ENCODE measurements around the gene PCDHGA5. TPM values are rescaled to one million over a fixed set of nuclear protein-coding genes. Genes with fewer than 3 reads are reported as not detected.
"Not testable (repeated sequence)": the region's sequence is repeated elsewhere in the genome, so short reads cannot be mapped to it uniquely, and the experiment has no call there.

The PCDHGA5 gene
- total RNA-seq, 1 donor from 2014 or later, result 0.31 TPM

GRCh38 chr5:141359790-141360426 lies 4.1 kb upstream of the PCDHGA5 start, which contains the start of gene PCDHGB2:
Gene PCDHGB2, plus strand, starts transcription at chr5:141359994. Its CDS starts 142 bp downstream, at chr5:141360136.
- H3K9me3 Mint-ChIP-seq, result peaks cover 43% of the 10 kb centered on the region
- H3K36me3 Mint-ChIP-seq (ENCODE audit: low read depth), result peaks cover 5% of the 10 kb centered on the region
- DNase-seq (ENCODE audit: low spot score), result no peak
- H3K4me3 Mint-ChIP-seq, result peak within 1 kb of the TSS; percentile 85
- peak within 1 kb of the TSS; percentile 68 for H3K27ac Mint-ChIP-seq
- intact Hi-C loops (cut with micrococcal nuclease), result loop anchor here (1.0 to 10.0 kb wide), 5 partner anchors 37 to 204 kb away; partner anchors contain the start of genes PCDHB15, PCDHGA11 and PCDHGB5
- peaks cover 19% of the 10 kb centered on the region for H3K27me3 Mint-ChIP-seq (ENCODE audit: insufficient read depth)
- peaks cover 6% of the 10 kb centered on the region for H3K4me1 Mint-ChIP-seq (ENCODE audit: low read depth)

GRCh38 chr5:141360685-141361084 lies 3.3 kb upstream of the PCDHGA5 start:
- Mint-ChIP-seq H3K4me3 (no peak overlapping the region), H3K9me3 (peaks cover 51% of the 10 kb centered on the region), H3K27ac (no peak overlapping the region), H3K36me3 (ENCODE audit: low read depth) (peaks cover 10% of the 10 kb centered on the region), H3K4me1 (ENCODE audit: low read depth) (peaks cover 6% of the 10 kb centered on the region), H3K27me3 (ENCODE audit: insufficient read depth) (peaks cover 24% of the 10 kb centered on the region)
- DNase-seq (ENCODE audit: low spot score), result no peak
- intact Hi-C loops (cut with micrococcal nuclease), result loop anchor here (5.0 kb wide), 2 partner anchors 37 to 62 kb away; partner anchors contain the start of genes PCDHGA11 and PCDHGB5

DNA sequence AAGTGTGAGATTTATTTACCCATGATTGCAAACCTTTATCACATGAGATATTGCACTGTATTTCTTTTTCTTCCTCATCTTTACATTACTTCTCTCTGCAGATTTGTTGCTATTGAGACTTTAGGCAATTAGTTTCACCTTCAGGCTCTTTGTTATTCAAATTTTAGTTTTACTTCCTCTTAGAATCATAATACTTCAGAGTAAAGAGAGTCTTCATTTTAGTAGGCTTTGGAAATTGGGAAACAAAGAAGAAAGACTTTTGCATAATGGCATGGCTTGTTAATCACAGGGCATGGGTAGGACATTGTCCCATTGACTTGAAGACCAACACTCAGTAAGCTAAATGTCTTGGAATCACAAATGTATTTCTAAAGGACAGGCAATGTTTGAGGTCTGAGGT lies 1.2 kb upstream of the PCDHGA5 start:
- Mint-ChIP-seq H3K9me3 (peaks cover 56% of the 10 kb centered on the region), H3K27me3 (ENCODE audit: insufficient read depth) (peaks cover 27% of the 10 kb centered on the region)

GRCh38 chr5:141366016-141366896 lies 2.3 kb downstream of the PCDHGA5 start:
- peaks cover 27% of the 10 kb centered on the region for H3K27me3 Mint-ChIP-seq (ENCODE audit: insufficient read depth)
- H3K36me3 Mint-ChIP-seq (ENCODE audit: low read depth), result peaks cover 10% of the 10 kb centered on the region
- intact Hi-C loops (cut with micrococcal nuclease), result no loop called here

More for the DNA sequence above, 1.2 kb upstream of the PCDHGA5 start:
- Mint-ChIP-seq H3K27ac (no peak overlapping the region), H3K36me3 (ENCODE audit: low read depth) (peaks cover 12% of the 10 kb centered on the region), H3K4me1 (ENCODE audit: low read depth) (peaks cover 6% of the 10 kb centered on the region), H3K4me3 (no peak overlapping the region)
- DNase-seq (ENCODE audit: low spot score), result no peak
- intact Hi-C loops (cut with micrococcal nuclease), result loop anchor here (5.0 kb wide), 2 partner anchors 35 to 60 kb away; partner anchors contain the start of genes PCDHGA11 and PCDHGB5

GRCh38 chr5:141369994-141370848 lies 6.3 kb downstream of the PCDHGA5 start, which contains the start of gene PCDHGB3:
Gene PCDHGB3, plus strand, starts transcription at chr5:141370242. Its CDS starts 153 bp downstream, at chr5:141370395.
- Mint-ChIP-seq H3K9me3 (peaks cover 35% of the 10 kb centered on the region), H3K36me3 (ENCODE audit: low read depth) (peaks cover 6% of the 10 kb centered on the region), H3K27me3 (ENCODE audit: insufficient read depth) (peaks cover 24% of the 10 kb centered on the region), H3K4me3 (peak within 1 kb of the TSS; percentile 74), H3K27ac (peak within 1 kb of the TSS; percentile 55), H3K4me1 (ENCODE audit: low read depth) (no peaks in the 10 kb centered on the region)
- intact Hi-C loops (cut with micrococcal nuclease), result loop anchor here (5.0 kb wide), 1 partner anchor 42 kb away; the partner anchor contains the start of gene PCDHGA10
- DNase-seq (ENCODE audit: low spot score), result no peak

More at GRCh38 chr5:141366016-141366896, 2.3 kb downstream of the PCDHGA5 start:
- no peak for DNase-seq (ENCODE audit: low spot score)
- no peak overlapping the region for H3K27ac Mint-ChIP-seq
- H3K4me3 Mint-ChIP-seq, result no peak overlapping the region
- H3K4me1 Mint-ChIP-seq (ENCODE audit: low read depth), result no peaks in the 10 kb centered on the region
- peaks cover 51% of the 10 kb centered on the region for H3K9me3 Mint-ChIP-seq

- no peak for DNase-seq (ENCODE audit: low spot score)
- Mint-ChIP-seq H3K4me3 (no peak overlapping the region), H3K9me3 (peaks cover 31% of the 10 kb centered on the region), H3K36me3 (ENCODE audit: low read depth) (no peaks in the 10 kb centered on the region), H3K27me3 (ENCODE audit: insufficient read depth) (peaks cover 18% of the 10 kb centered on the region), H3K4me1 (ENCODE audit: low read depth) (no peaks in the 10 kb centered on the region), H3K27ac (no peak overlapping the region)
- intact Hi-C loops (cut with micrococcal nuclease), result loop anchor here (5.0 kb wide), 1 partner anchor 40 kb away; the partner anchor contains the start of gene PCDHGA10
Measured at GRCh38 chr5:141371572-141372475, 7.9 kb downstream of the PCDHGA5 start.

DNA sequence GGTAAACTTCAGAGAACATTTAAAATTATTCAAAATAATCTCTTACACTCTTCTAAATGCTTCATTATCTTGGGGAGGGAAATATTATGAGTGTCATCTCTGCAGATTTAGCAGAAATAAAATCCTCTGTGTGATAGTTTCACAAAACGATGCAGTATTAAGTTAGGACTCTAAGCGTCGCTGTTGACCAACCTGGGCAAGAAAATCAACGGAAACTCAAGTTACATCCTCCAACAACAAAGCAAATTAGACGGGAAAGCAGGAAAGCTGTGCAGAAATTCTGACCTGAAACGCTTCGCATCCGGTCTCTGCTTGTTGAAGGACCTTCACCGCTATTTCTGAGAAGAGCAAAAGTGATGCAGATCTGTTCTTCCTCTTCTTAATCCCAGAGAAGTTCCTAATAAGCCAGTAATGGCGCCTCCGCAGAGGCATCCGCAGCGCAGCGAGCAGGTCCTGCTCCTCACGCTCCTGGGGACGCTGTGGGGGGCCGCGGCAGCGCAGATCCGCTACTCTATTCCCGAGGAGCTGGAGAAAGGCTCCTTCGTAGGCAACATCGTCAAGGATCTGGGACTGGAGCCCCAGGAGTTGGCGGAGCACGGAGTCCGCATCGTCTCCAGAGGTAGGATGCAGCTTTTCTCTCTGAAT lies 9.8 kb downstream of the PCDHGA5 start, which contains the start of gene PCDHGA6:
Gene PCDHGA6 (plus strand): TSS at position 219 of the 645 bp plus-strand sequence. CDS start 193 bp downstream, at position 412.
- intact Hi-C loops (cut with micrococcal nuclease), result loop anchor here (5.0 kb wide), 1 partner anchor 39 kb away; the partner anchor contains the start of gene PCDHGA10
- Mint-ChIP-seq H3K36me3 (ENCODE audit: low read depth) (no peaks in the 10 kb centered on the region), H3K4me1 (ENCODE audit: low read depth) (no peaks in the 10 kb centered on the region), H3K27me3 (ENCODE audit: insufficient read depth) (peaks cover 14% of the 10 kb centered on the region), H3K4me3 (no peak within 1 kb of the TSS), H3K27ac (no peak within 1 kb of the TSS), H3K9me3 (peaks cover 35% of the 10 kb centered on the region)
- DNase-seq (ENCODE audit: low spot score), result no peak

DNA sequence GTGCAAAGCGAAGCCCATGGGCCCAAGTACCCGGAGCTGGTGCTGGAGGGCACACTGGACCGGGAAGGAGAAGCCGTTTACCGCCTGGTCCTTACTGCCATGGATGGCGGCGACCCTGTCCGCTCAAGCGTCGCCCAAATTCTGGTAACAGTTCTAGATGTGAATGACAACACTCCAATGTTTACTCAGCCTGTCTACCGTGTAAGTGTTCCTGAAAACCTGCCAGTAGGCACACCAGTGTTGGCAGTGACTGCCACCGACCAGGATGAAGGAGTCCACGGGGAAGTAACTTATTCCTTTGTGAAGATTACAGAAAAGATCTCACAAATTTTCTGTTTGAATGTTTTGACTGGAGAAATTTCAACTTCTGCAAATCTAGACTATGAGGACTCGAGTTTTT lies 10.7 kb downstream of the PCDHGA5 start:
- no peak for DNase-seq (ENCODE audit: low spot score)
- no peak overlapping the region for H3K27ac Mint-ChIP-seq
- no peaks in the 10 kb centered on the region for H3K36me3 Mint-ChIP-seq (ENCODE audit: low read depth)
- H3K4me3 Mint-ChIP-seq, result no peak overlapping the region
- peaks cover 35% of the 10 kb centered on the region for H3K9me3 Mint-ChIP-seq
- H3K4me1 Mint-ChIP-seq (ENCODE audit: low read depth), result no peaks in the 10 kb centered on the region
- intact Hi-C loops (cut with micrococcal nuclease), result loop anchor here (5.0 kb wide), 1 partner anchor 38 kb away; the partner anchor contains the start of gene PCDHGA10
- H3K27me3 Mint-ChIP-seq (ENCODE audit: insufficient read depth), result peaks cover 14% of the 10 kb centered on the region

DNA sequence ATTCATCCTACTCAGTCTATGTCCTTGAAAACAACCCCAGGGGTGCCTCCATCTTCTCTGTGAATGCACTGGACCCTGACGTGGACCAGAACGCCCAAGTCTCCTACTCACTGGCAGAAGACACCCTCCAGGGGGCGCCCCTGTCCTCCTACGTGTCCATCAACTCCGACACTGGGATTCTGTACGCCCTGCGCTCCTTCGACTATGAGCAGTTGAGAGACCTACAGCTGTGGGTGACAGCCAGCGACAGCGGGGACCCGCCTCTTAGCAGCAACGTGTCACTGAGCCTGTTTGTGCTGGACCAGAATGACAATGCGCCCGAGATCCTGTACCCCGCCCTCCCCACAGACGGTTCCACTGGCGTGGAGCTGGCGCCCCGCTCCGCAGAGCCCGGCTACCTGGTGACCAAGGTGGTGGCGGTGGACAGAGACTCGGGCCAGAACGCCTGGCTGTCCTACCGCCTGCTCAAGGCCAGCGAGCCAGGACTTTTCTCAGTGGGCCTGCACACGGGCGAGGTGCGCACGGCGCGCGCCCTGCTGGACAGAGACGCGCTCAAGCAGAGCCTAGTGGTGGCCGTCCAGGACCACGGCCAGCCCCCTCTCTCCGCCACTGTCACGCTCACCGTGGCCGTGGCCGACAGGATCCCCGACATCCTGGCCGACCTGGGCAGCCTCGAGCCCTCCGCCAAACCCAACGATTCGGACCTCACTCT lies 11.6 kb downstream of the PCDHGA5 start:
- H3K36me3 Mint-ChIP-seq (ENCODE audit: low read depth); H3K27ac Mint-ChIP-seq; DNase-seq (ENCODE audit: low spot score); H3K4me3 Mint-ChIP-seq; H3K27me3 Mint-ChIP-seq (ENCODE audit: insufficient read depth); intact Hi-C loops (cut with micrococcal nuclease); H3K4me1 Mint-ChIP-seq (ENCODE audit: low read depth): not testable (repeated sequence)
- H3K9me3 Mint-ChIP-seq, result peaks cover 29% of the 10 kb centered on the region

DNA sequence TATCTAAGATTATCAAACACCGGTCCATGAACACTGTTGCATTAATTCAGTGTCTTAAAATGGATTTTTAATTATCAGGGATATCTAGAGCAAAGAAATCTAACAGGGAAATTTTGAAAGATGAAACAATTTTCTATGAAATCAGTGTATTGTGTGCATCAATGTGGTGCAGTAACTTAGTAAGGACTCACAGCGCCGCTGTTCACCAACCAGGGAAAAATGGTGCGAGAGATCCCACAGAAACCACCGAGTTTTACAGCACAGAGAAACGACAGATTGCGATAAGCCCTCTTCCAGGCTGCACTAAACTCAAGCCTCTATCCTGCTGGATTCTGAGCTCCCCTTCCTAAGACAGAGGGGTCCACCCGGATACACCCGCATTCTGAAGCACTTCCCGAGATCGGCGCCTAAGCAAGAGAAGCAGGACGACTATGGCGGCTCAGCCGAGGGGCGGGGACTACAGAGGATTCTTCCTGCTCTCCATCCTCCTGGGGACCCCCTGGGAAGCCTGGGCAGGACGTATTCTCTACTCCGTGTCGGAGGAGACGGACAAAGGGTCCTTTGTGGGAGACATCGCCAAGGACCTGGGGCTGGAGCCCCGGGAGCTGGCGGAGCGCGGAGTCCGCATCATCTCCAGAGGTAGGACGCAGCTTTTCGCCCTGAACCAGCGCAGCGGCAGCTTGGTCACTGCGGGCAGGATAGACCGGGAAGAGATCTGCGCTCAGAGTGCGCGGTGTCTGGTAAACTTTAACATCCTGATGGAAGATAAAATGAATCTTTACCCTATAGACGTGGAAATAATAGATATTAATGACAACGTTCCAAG lies 18.7 kb downstream of the PCDHGA5 start, which contains the start of gene PCDHGA7:
Gene PCDHGA7 (plus strand): TSS at position 274 of the 826 bp plus-strand sequence. CDS start 158 bp downstream, at position 432.
- Mint-ChIP-seq H3K27me3 (ENCODE audit: insufficient read depth) (peaks cover 3% of the 10 kb centered on the region), H3K4me1 (ENCODE audit: low read depth) (no peaks in the 10 kb centered on the region), H3K9me3 (peaks cover 16% of the 10 kb centered on the region), H3K36me3 (ENCODE audit: low read depth) (no peaks in the 10 kb centered on the region), H3K27ac (no peak within 1 kb of the TSS), H3K4me3 (peak within 1 kb of the TSS; percentile 81)
- intact Hi-C loops (cut with micrococcal nuclease), result loop anchor here (5.0 kb wide), 1 partner anchor 45 kb away; the partner anchor contains the start of gene PCDHGA2
- no peak for DNase-seq (ENCODE audit: low spot score)

Data from activated T-helper 1 cell treated with anti-CD3 and anti-CD28 coated beads, Interleukin-12 subunit alpha, Interleukin-12 subunit beta, Interleukin-2, Interleukin-4 antibody, amounts not matched to agents 30 ng/mL and 10 ng/mL and 1 ng/mL, durations not matched to agents 14 hours and 24 hours and 36 hours (primary cell).